NCI-H2029 (cell line): ENCODE results near the gene ATP6AP1.
"Not testable (repeated sequence)": the region's sequence is repeated elsewhere in the genome, so short reads cannot be mapped to it uniquely, and the experiment has no call there.

Experiments used
- DNase-seq: peaks from one replicate; lab custom pipeline; 2025; lab: John Stamatoyannopoulos, UW

The ATP6AP1 gene

GRCh38 chrX:154428176-154429171, at the start of gene ATP6AP1:
Gene ATP6AP1 (plus strand): TSS chrX:154428677. CDS start chrX:154428693, 16 bp downstream.
- peak; percentile 84 for DNase-seq

- peak; percentile 98 for DNase-seq
Measured at GRCh38 chrX:154378799-154379568, 49.5 kb upstream of the ATP6AP1 start, which contains the start of gene EMD. Gene EMD (plus strand): TSS chrX:154379295. CDS start chrX:154379485, 190 bp downstream.

GRCh38 chrX:154379569-154379951, 48.9 kb upstream of the ATP6AP1 start:
- DNase-seq, result no peak

GRCh38 chrX:154380153-154380552, 48.3 kb upstream of the ATP6AP1 start:
- DNase-seq, result no peak

GRCh38 chrX:154380787-154381186, 47.7 kb upstream of the ATP6AP1 start:
- DNase-seq, result no peak

GRCh38 chrX:154381271-154381670, 47.2 kb upstream of the ATP6AP1 start:
- DNase-seq, result no peak

GRCh38 chrX:154382483-154383069, 45.9 kb upstream of the ATP6AP1 start:
- DNase-seq, result no peak

- no peak for DNase-seq
Measured at GRCh38 chrX:154383359-154384283, 44.9 kb upstream of the ATP6AP1 start.

GRCh38 chrX:154384284-154384892, 44.1 kb upstream of the ATP6AP1 start:
- no peak for DNase-seq

- not testable (repeated sequence) for DNase-seq
Measured at GRCh38 chrX:154388094-154388493, 40.4 kb upstream of the ATP6AP1 start.

- DNase-seq, result not testable (repeated sequence)
Measured at GRCh38 chrX:154388649-154389048, 39.8 kb upstream of the ATP6AP1 start.

GRCh38 chrX:154389812-154390747, 38.4 kb upstream of the ATP6AP1 start:
- DNase-seq, result not testable (repeated sequence)

GRCh38 chrX:154396363-154396762, 32.1 kb upstream of the ATP6AP1 start:
- not testable (repeated sequence) for DNase-seq

GRCh38 chrX:154396973-154397887, 31.2 kb upstream of the ATP6AP1 start:
- peak; percentile 43 for DNase-seq

GRCh38 chrX:154397888-154398667, 30.4 kb upstream of the ATP6AP1 start, which contains the start of gene RPL10:
Gene RPL10 (plus strand): TSS chrX:154398377. CDS start chrX:154398520, 143 bp downstream.
- peak; percentile 91 for DNase-seq

- peak; percentile 70 for DNase-seq
Measured at GRCh38 chrX:154398668-154399526, 29.6 kb upstream of the ATP6AP1 start.
